Measurements from ENCODE around the gene KRTAP3-2. TPM values are rescaled to one million over a fixed set of nuclear protein-coding genes. Genes with fewer than 3 reads are reported as not detected.

The KRTAP3-2 gene
- total RNA-seq, 1 experiment from 2014 or later, result not detected

- Histone ChIP-seq H3K9me3 (ENCODE audit: control insufficient read depth, low read depth, low read length) (no peaks in the 10 kb centered on the region), H2BK20ac (ENCODE audit: low read depth, low read length, poor library complexity, severe bottlenecking) (no peak within 1 kb of the TSS), H3K14ac (ENCODE audit: insufficient read depth, low read length) (no peak within 1 kb of the TSS), H2BK120ac (ENCODE audit: low read depth, low read length, poor library complexity, severe bottlenecking) (no peak within 1 kb of the TSS), H4K20me1 (ENCODE audit: control insufficient read depth, insufficient read depth, insufficient read length) (no peaks in the 10 kb centered on the region), H3K18ac (ENCODE audit: insufficient read length, low read depth, low read length) (no peak within 1 kb of the TSS), H2AFZ (ENCODE audit: low read length) (no peak within 1 kb of the TSS), H3K79me2 (ENCODE audit: insufficient read depth, low read length) (no peaks in the 10 kb centered on the region), H4K8ac (replicated peaks; ENCODE audit: insufficient read length, low read depth, low read length) (no peak within 1 kb of the TSS), H3K27me3 (ENCODE audit: insufficient read depth, low read length) (no peaks in the 10 kb centered on the region), H3K9ac (ENCODE audit: extremely low read depth, insufficient read length, low read length) (no peak within 1 kb of the TSS), H3K23ac (ENCODE audit: insufficient read length, low read depth, low read length) (no peak within 1 kb of the TSS), H2BK15ac (ENCODE audit: low read depth, low read length) (no peak within 1 kb of the TSS), H3T11ph (ENCODE audit: low read length) (no peak within 1 kb of the TSS), H2BK5ac (ENCODE audit: insufficient read length, low read length) (no peak within 1 kb of the TSS), H4K5ac (ENCODE audit: insufficient read length, low read depth, low read length) (no peak within 1 kb of the TSS), H3K4ac (ENCODE audit: low read depth, low read length) (no peak within 1 kb of the TSS), H3K4me1 (ENCODE audit: insufficient read depth, low read length) (no peaks in the 10 kb centered on the region; the same call in 1 of the 2 replicates), H3K56ac (ENCODE audit: insufficient read length, low read depth, low read length) (no peak within 1 kb of the TSS), H2AK5ac (ENCODE audit: insufficient read length, low read length) (no peak within 1 kb of the TSS), H3K79me1 (ENCODE audit: insufficient read depth, low read depth, low read length, poor library complexity, severe bottlenecking) (no peaks in the 10 kb centered on the region), H3K23me2 (ENCODE audit: insufficient read length, low read depth, low read length, poor library complexity, severe bottlenecking) (no peaks in the 10 kb centered on the region), H2BK12ac (ENCODE audit: insufficient read length, low read depth, low read length) (no peak within 1 kb of the TSS), H4K91ac (ENCODE audit: insufficient read length, low read depth, low read length) (no peak within 1 kb of the TSS), H3K4me2 (ENCODE audit: insufficient read depth, insufficient read length, low read length) (no peak within 1 kb of the TSS), H3K27ac (ENCODE audit: insufficient read length, low read depth, low read length) (no peak within 1 kb of the TSS)
- TF ChIP-seq CTCF (conservative IDR thresholded peaks at IDR 0.05), result no peak
- Mint-ChIP-seq H3K36me3 (ENCODE audit: insufficient read depth in 1 of 3, low read depth in 3 of 3) (no peaks in the 10 kb centered on the region), H3K27me3 (ENCODE audit: low read depth) (no peaks in the 10 kb centered on the region), H3K27ac (peak within 1 kb of the TSS in 2 of 3 experiments; percentile 53 to 54; a peak in 2 of 7 replicates), H3K4me1 (peaks cover 17 to 19% of the 10 kb centered on the region in 2 experiments), H3K9me3 (no peaks in the 10 kb centered on the region), H3K4me3 (no peak within 1 kb of the TSS)
- DNase-seq, result peak; percentile 48
- no CpG with 5 or more reads among the region's 8 CpGs for WGBS (ENCODE audit: extremely low coverage, insufficient read length, low lambda C conversion rate)
These were observed 9.1 kb upstream of the KRTAP3-2 start, which contains the start of gene KRTAP3-1 for GRCh38 chr17:41008811-41009210. TSS of gene KRTAP3-1 (minus strand) at chr17:41009128. CDS start at chr17:41009074, 54 bp downstream.
